Measurements from ENCODE around the gene RPP30.

DNA sequence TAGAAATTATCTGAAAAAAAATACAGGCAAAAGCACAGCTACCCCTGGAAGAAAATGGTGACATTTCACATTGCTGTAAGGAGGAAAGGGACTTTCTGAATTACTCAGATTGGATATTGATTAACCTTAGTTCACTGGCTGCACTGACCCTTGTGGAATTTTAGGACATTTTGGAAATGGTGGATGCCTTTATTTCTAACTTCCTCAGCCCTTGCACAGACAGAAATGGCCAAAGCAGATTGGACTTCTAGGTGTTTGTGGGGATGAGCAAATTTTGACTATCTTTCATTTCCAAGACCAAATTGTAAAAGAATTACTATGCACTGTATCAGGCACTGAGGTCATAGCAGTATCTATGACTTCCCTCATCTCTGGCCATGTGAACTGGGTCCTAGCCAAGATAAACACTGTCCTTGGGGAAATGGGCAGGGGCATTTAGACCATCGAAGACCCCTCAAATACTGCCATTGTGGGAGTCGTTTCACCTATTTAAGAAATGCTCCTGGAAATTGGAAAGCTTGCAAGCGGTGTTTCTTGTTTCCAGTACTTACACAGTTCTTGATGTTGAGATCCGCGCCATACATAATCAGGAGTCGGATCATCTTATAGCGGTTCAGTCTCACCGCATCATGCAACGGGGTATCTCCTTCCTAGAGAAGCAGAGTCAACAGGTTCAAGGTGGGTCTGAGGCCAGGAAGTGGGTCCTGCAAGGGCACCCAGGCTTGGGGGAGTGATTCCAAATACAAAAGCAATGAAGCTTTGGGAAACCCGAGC, 43.4 kb downstream of the RPP30 start:
- TF ChIP-seq, protein P1, sequence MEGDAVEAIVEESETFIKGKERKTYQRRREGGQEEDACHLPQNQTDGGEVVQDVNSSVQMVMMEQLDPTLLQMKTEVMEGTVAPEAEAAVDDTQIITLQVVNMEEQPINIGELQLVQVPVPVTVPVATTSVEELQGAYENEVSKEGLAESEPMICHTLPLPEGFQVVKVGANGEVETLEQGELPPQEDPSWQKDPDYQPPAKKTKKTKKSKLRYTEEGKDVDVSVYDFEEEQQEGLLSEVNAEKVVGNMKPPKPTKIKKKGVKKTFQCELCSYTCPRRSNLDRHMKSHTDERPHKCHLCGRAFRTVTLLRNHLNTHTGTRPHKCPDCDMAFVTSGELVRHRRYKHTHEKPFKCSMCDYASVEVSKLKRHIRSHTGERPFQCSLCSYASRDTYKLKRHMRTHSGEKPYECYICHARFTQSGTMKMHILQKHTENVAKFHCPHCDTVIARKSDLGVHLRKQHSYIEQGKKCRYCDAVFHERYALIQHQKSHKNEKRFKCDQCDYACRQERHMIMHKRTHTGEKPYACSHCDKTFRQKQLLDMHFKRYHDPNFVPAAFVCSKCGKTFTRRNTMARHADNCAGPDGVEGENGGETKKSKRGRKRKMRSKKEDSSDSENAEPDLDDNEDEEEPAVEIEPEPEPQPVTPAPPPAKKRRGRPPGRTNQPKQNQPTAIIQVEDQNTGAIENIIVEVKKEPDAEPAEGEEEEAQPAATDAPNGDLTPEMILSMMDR (IDR thresholded peaks at IDR 0.05), result no peak
- TF ChIP-seq POLR2A (IDR thresholded peaks at IDR 0.05), result no peak
- no peak for TF ChIP-seq POLR2AphosphoS5 (IDR thresholded peaks at IDR 0.05)
